Dermis microvascular lymphatic vessel endothelial cell (primary cell): Measurements from ENCODE around the gene ATCAY. TPM values are rescaled to one million over a fixed set of nuclear protein-coding genes. Genes with fewer than 3 reads are reported as not detected.
"Not testable (repeated sequence)": the region's sequence is repeated elsewhere in the genome, so short reads cannot be mapped to it uniquely, and the experiment has no call there.

ENCODE experiments used
- DNase-seq, 2 donors: peaks; one replicate each; pipeline versions ENCODE4 v3.0.0 to v3.0.0-alpha.2; 2010; ENCODE audit warnings: low read depth in 2 of 2
- total RNA-seq: library from RNA; depleted of rRNA; stranded (reverse); fragments of >200 nt; gene quantifications from 2 replicates; pipeline ENCODE4 v1.2.1, GENCODE V29; 2014

Gene ATCAY
- total RNA-seq, 1 donor from 2014 or later: not detected

GRCh38 chr19:3899531-3900294 lies 19.2 kb downstream of the ATCAY start:
- no peak for DNase-seq

- no peak for DNase-seq
Observed at GRCh38 chr19:3902317-3902973, 22.0 kb downstream of the ATCAY start.

- no peak for DNase-seq
Observed at GRCh38 chr19:3904233-3904632, 23.7 kb downstream of the ATCAY start.

GRCh38 chr19:3907626-3908265 lies 27.3 kb downstream of the ATCAY start:
- DNase-seq: no peak

GRCh38 chr19:3908266-3909054 lies 28.0 kb downstream of the ATCAY start:
- no peak for DNase-seq

- no peak for DNase-seq
Observed at GRCh38 chr19:3910105-3910504, 29.6 kb downstream of the ATCAY start.

- DNase-seq: no peak
Observed at GRCh38 chr19:3914199-3914598, 33.7 kb downstream of the ATCAY start.

- DNase-seq: no peak
Observed at GRCh38 chr19:3916033-3916432, 35.5 kb downstream of the ATCAY start.

- no peak for DNase-seq
Observed at GRCh38 chr19:3919793-3920192, 39.3 kb downstream of the ATCAY start.

- DNase-seq: no peak
Observed at GRCh38 chr19:3923096-3923758, 42.7 kb downstream of the ATCAY start.

GRCh38 chr19:3923912-3924311 lies 43.4 kb downstream of the ATCAY start:
- no peak for DNase-seq

- no peak for DNase-seq
Observed at GRCh38 chr19:3931041-3931440, 50.6 kb downstream of the ATCAY start.

- no peak for DNase-seq
Observed at GRCh38 chr19:3932931-3933810, 52.7 kb downstream of the ATCAY start, which contains the start of gene NMRK2. TSS of gene NMRK2 (plus strand) at chr19:3933069. CDS start at chr19:3933672, 603 bp downstream.

GRCh38 chr19:3936506-3937442 lies 56.3 kb downstream of the ATCAY start:
- DNase-seq: no peak

GRCh38 chr19:3938300-3938950 lies 57.9 kb downstream of the ATCAY start:
- DNase-seq: not testable (repeated sequence)

- no peak for DNase-seq
Observed at GRCh38 chr19:3942790-3943409, 62.4 kb downstream of the ATCAY start.

GRCh38 chr19:3944018-3944721 lies 63.7 kb downstream of the ATCAY start:
- no peak for DNase-seq
